ENCODE measurements around the gene SMARCA1.

The SMARCA1 gene

DNA sequence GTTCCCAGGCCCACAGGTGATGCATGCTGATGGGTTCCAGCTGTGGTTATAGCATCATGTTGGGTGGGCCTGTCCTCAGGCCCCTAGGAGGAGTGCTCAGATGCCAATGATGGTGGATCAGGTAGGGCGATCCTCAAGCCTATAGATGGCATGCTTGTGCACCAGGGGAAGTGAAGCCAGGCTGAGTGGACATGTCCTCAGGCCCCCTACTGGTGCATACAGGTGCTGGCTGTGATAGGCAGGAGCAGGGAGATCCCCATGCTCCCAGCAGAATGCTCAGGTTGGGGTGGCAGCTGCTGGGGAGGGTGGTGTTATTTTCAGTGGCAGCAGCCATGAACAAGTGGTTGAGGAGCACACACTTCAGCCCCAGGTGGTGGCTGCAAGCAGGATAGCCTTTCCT lies 96.0 kb downstream of the SMARCA1 start:
- Histone ChIP-seq H3K9me3 (replicated peaks in 1 of 2; ENCODE audit: control insufficient read depth in 2 of 2, insufficient read depth in 1 of 2, low read depth in 1 of 2, low read length in 2 of 2) (peaks cover 13 to 17% of the 10 kb centered on the region in 2 donors), H3K36me3 (replicated peaks in 1 of 2; ENCODE audit: control insufficient read depth in 2 of 2, insufficient read depth in 2 of 2, low read length in 2 of 2) (peaks cover 9 to 25% of the 10 kb centered on the region in 2 donors), H2AK5ac (ENCODE audit: low read depth, low read length) (no peak overlapping the region), H4K8ac (ENCODE audit: low read depth, low read length) (no peak overlapping the region), H3K14ac (ENCODE audit: low read length) (no peak overlapping the region), H2BK15ac (ENCODE audit: low read length) (no peak overlapping the region), H3K4me3 (ENCODE audit: low read length in 2 of 2) (no peak overlapping the region), H2BK12ac (ENCODE audit: low read length) (no peak overlapping the region), H3K27me3 (ENCODE audit: control insufficient read depth in 3 of 3, insufficient read depth in 3 of 3, low read depth in 1 of 3, low read length in 3 of 3) (no peaks in the 10 kb centered on the region), H3K23ac (ENCODE audit: low read depth, low read length, poor library complexity) (no peak overlapping the region), H3K27ac (replicated peaks; ENCODE audit: low read length) (no peak overlapping the region), H2BK5ac (ENCODE audit: low read length) (no peak overlapping the region), H3K18ac (ENCODE audit: low read length) (no peak overlapping the region), H3K4me2 (ENCODE audit: insufficient read depth, low read length, poor library complexity, severe bottlenecking) (no peak overlapping the region), H3K4ac (ENCODE audit: low read length) (no peak overlapping the region), H3K79me1 (ENCODE audit: low read depth, low read length) (no peaks in the 10 kb centered on the region), H2AFZ (ENCODE audit: low read length) (no peak overlapping the region), H4K91ac (ENCODE audit: low read depth, low read length, poor library complexity) (no peak overlapping the region), H2BK120ac (ENCODE audit: low read depth, low read length) (no peak overlapping the region), H3K9ac (ENCODE audit: low read depth, low read length, poor library complexity) (no peak overlapping the region), H3K4me1 (ENCODE audit: control insufficient read depth in 2 of 2, insufficient read depth in 1 of 2, low read depth in 1 of 2, low read length in 2 of 2) (no peaks in the 10 kb centered on the region)
- no CpG with 5 or more reads among the region's 1 CpG for WGBS, 2 donors (ENCODE audit: extremely low coverage in 2 of 2, insufficient read length in 2 of 2, insufficient replicate concordance in 1 of 2)
- no peak for DNase-seq (ENCODE audit: low spot score)

DNA sequence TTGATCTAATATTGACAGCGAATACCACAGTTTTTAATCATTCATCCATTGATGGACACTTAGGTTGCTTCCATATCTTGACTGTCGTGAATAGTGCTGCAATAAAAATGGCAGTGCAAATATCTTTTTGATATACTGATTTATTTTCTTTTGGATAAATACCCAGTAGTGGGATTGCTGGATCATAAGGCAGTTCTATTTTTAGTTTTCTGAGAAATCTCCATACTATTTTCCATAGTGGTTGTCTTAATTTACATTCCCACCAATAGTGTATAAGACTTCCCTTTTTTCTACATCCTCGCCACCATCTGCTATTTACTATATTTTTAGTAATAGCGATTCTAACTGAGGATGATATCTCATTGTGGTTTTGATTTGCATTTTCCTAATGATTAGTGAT lies 100.1 kb downstream of the SMARCA1 start:
- no CpG with 5 or more reads among the region's 4 CpGs for WGBS, 2 donors (ENCODE audit: extremely low coverage in 2 of 2, insufficient read length in 2 of 2, insufficient replicate concordance in 1 of 2)
- Histone ChIP-seq H3K4me1 (ENCODE audit: control insufficient read depth in 2 of 2, insufficient read depth in 1 of 2, low read depth in 1 of 2, low read length in 2 of 2) (no peaks in the 10 kb centered on the region), H3K79me1 (ENCODE audit: low read depth, low read length) (no peaks in the 10 kb centered on the region), H3K4me3 (ENCODE audit: low read length in 2 of 2) (no peak overlapping the region), H2AK5ac (ENCODE audit: low read depth, low read length) (no peak overlapping the region), H3K18ac (ENCODE audit: low read length) (no peak overlapping the region), H3K4me2 (ENCODE audit: insufficient read depth, low read length, poor library complexity, severe bottlenecking) (no peak overlapping the region), H4K91ac (ENCODE audit: low read depth, low read length, poor library complexity) (no peak overlapping the region), H3K23ac (ENCODE audit: low read depth, low read length, poor library complexity) (no peak overlapping the region), H3K9ac (ENCODE audit: low read depth, low read length, poor library complexity) (no peak overlapping the region), H3K14ac (ENCODE audit: low read length) (no peak overlapping the region), H3K27ac (replicated peaks; ENCODE audit: low read length) (no peak overlapping the region), H3K9me3 (replicated peaks in 1 of 2; ENCODE audit: control insufficient read depth in 2 of 2, insufficient read depth in 1 of 2, low read depth in 1 of 2, low read length in 2 of 2) (peaks cover 13 to 17% of the 10 kb centered on the region in 2 donors), H2AFZ (ENCODE audit: low read length) (no peak overlapping the region), H2BK15ac (ENCODE audit: low read length) (no peak overlapping the region), H2BK12ac (ENCODE audit: low read length) (no peak overlapping the region), H2BK5ac (ENCODE audit: low read length) (no peak overlapping the region), H3K36me3 (replicated peaks in 1 of 2; ENCODE audit: control insufficient read depth in 2 of 2, insufficient read depth in 2 of 2, low read length in 2 of 2) (peaks cover 9 to 17% of the 10 kb centered on the region in 2 donors), H3K4ac (ENCODE audit: low read length) (no peak overlapping the region), H4K8ac (ENCODE audit: low read depth, low read length) (no peak overlapping the region), H3K27me3 (ENCODE audit: control insufficient read depth in 3 of 3, insufficient read depth in 3 of 3, low read depth in 1 of 3, low read length in 3 of 3) (no peaks in the 10 kb centered on the region), H2BK120ac (ENCODE audit: low read depth, low read length) (no peak overlapping the region)
- no peak for DNase-seq (ENCODE audit: low spot score)

DNA sequence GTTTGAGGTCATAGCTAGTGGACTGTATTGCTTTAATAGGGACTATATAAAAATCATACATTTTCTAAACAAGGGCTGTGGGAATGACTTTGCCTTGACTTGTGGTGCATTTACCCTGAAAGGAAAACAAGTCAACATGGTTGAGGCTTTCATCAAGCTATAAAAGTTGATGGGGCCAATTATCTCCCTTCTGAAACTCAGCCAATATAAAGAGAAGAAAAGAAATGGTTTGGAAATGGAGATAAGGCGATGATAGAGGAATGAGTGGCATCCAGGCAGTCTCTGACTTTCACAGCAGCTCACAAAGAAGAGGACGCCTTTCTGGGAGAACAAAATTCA lies 118.7 kb downstream of the SMARCA1 start:
- Histone ChIP-seq H2AFZ (ENCODE audit: low read length) (no peak overlapping the region), H2BK15ac (ENCODE audit: low read length) (no peak overlapping the region), H3K4ac (ENCODE audit: low read length) (no peak overlapping the region), H3K79me1 (ENCODE audit: low read depth, low read length) (no peaks in the 10 kb centered on the region), H3K23ac (ENCODE audit: low read depth, low read length, poor library complexity) (no peak overlapping the region), H3K4me2 (ENCODE audit: insufficient read depth, low read length, poor library complexity, severe bottlenecking) (no peak overlapping the region), H3K27ac (replicated peaks; ENCODE audit: low read length) (no peak overlapping the region), H3K27me3 (ENCODE audit: control insufficient read depth in 3 of 3, insufficient read depth in 3 of 3, low read depth in 1 of 3, low read length in 3 of 3) (no peaks in the 10 kb centered on the region), H2BK12ac (ENCODE audit: low read length) (no peak overlapping the region), H3K14ac (ENCODE audit: low read length) (no peak overlapping the region), H2BK120ac (ENCODE audit: low read depth, low read length) (no peak overlapping the region), H3K9ac (ENCODE audit: low read depth, low read length, poor library complexity) (no peak overlapping the region), H2AK5ac (ENCODE audit: low read depth, low read length) (no peak overlapping the region), H4K91ac (ENCODE audit: low read depth, low read length, poor library complexity) (no peak overlapping the region), H3K9me3 (replicated peaks in 1 of 2; ENCODE audit: control insufficient read depth in 2 of 2, insufficient read depth in 1 of 2, low read depth in 1 of 2, low read length in 2 of 2) (no peaks in the 10 kb centered on the region), H3K18ac (ENCODE audit: low read length) (no peak overlapping the region), H3K4me3 (ENCODE audit: low read length in 2 of 2) (no peak overlapping the region), H2BK5ac (ENCODE audit: low read length) (no peak overlapping the region), H4K8ac (ENCODE audit: low read depth, low read length) (no peak overlapping the region), H3K4me1 (ENCODE audit: control insufficient read depth in 2 of 2, insufficient read depth in 1 of 2, low read depth in 1 of 2, low read length in 2 of 2) (no peaks in the 10 kb centered on the region), H3K36me3 (replicated peaks in 1 of 2; ENCODE audit: control insufficient read depth in 2 of 2, insufficient read depth in 2 of 2, low read length in 2 of 2) (no peaks in the 10 kb centered on the region)
- no CpG with 5 or more reads among the region's 2 CpGs for WGBS, 2 donors (ENCODE audit: extremely low coverage in 2 of 2, insufficient read length in 2 of 2, insufficient replicate concordance in 1 of 2)
- DNase-seq (ENCODE audit: low spot score): no peak

DNA sequence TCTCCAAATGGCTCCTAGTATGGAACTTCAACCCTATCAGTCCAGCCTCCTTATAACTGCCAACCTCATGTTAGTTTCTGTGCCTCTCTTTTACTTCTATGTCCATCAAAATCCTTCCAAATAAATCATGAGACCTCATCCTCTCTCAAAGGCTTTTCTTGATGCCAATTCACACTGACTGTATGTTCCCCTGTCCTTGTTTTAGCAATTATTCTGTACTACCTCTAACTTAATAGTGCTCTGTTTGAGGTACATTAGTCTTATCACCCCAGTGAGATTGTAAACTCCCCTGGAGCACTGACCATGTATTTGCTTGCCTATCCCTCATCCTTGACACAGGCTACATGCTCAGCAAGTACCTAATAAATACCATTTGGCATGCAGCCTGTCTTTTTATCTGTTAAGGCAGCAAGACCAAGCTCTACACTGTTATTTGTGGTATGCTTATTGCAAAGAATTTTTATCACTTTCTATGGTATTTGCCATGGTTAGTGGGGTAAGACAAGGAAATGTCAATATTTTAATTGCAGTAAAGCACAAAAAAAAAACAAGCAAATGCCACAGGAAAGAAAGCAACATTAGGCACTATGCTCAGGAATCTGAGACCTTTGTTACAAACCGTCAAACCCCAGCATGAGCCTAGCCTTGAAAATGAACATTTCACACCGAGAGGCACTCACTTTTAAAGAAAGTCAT lies 119.2 kb downstream of the SMARCA1 start:
- Histone ChIP-seq H3K27ac (replicated peaks; ENCODE audit: low read length) (no peak overlapping the region), H3K23ac (ENCODE audit: low read depth, low read length, poor library complexity) (no peak overlapping the region), H4K91ac (ENCODE audit: low read depth, low read length, poor library complexity) (no peak overlapping the region), H3K4me2 (ENCODE audit: insufficient read depth, low read length, poor library complexity, severe bottlenecking) (no peak overlapping the region), H2BK5ac (ENCODE audit: low read length) (no peak overlapping the region), H3K18ac (ENCODE audit: low read length) (no peak overlapping the region), H3K4me3 (ENCODE audit: low read length in 2 of 2) (no peak overlapping the region), H3K4me1 (ENCODE audit: control insufficient read depth in 2 of 2, insufficient read depth in 1 of 2, low read depth in 1 of 2, low read length in 2 of 2) (no peaks in the 10 kb centered on the region), H3K4ac (ENCODE audit: low read length) (no peak overlapping the region), H3K36me3 (replicated peaks in 1 of 2; ENCODE audit: control insufficient read depth in 2 of 2, insufficient read depth in 2 of 2, low read length in 2 of 2) (no peaks in the 10 kb centered on the region), H2BK120ac (ENCODE audit: low read depth, low read length) (no peak overlapping the region), H2BK15ac (ENCODE audit: low read length) (no peak overlapping the region), H3K9ac (ENCODE audit: low read depth, low read length, poor library complexity) (no peak overlapping the region), H3K27me3 (ENCODE audit: control insufficient read depth in 3 of 3, insufficient read depth in 3 of 3, low read depth in 1 of 3, low read length in 3 of 3) (no peaks in the 10 kb centered on the region), H3K9me3 (replicated peaks in 1 of 2; ENCODE audit: control insufficient read depth in 2 of 2, insufficient read depth in 1 of 2, low read depth in 1 of 2, low read length in 2 of 2) (no peaks in the 10 kb centered on the region), H3K14ac (ENCODE audit: low read length) (no peak overlapping the region), H2AFZ (ENCODE audit: low read length) (no peak overlapping the region), H3K79me1 (ENCODE audit: low read depth, low read length) (no peaks in the 10 kb centered on the region), H2BK12ac (ENCODE audit: low read length) (no peak overlapping the region), H2AK5ac (ENCODE audit: low read depth, low read length) (no peak overlapping the region), H4K8ac (ENCODE audit: low read depth, low read length) (no peak overlapping the region)
- WGBS, 2 donors (ENCODE audit: extremely low coverage in 2 of 2, insufficient read length in 2 of 2, insufficient replicate concordance in 1 of 2): no CpG with 5 or more reads among the region's 2 CpGs
- no peak for DNase-seq (ENCODE audit: low spot score)
